IPS-18c (cell line): ENCODE measurements around the gene PPP1R9A.

Experiments
- H3K4me3 ChIP-seq: 2 replicates; pipeline ENCODE4 v1.7.0; 2013; ENCODE audit warnings: low read depth, mild to moderate bottlenecking, low read length, moderate library complexity; ENCODE audit not compliant: insufficient read depth
- H3K9me3 ChIP-seq: one replicate; pipeline ENCODE4 v1.6.1; 2013; ENCODE audit warnings: mild to moderate bottlenecking, low read length, moderate library complexity; ENCODE audit not compliant: control insufficient read depth, insufficient read depth

The PPP1R9A gene

GRCh38 chr7:95324431-95324830, 417.0 kb downstream of the PPP1R9A start, which contains the start of gene PON1:
Gene PON1, minus strand, starts transcription at chr7:95324532. Its CDS starts 57 bp downstream, at chr7:95324475.
- H3K4me3 ChIP-seq, result no peak within 1 kb of the TSS
- H3K9me3 ChIP-seq, result peaks cover 3% of the 10 kb centered on the region

DNA sequence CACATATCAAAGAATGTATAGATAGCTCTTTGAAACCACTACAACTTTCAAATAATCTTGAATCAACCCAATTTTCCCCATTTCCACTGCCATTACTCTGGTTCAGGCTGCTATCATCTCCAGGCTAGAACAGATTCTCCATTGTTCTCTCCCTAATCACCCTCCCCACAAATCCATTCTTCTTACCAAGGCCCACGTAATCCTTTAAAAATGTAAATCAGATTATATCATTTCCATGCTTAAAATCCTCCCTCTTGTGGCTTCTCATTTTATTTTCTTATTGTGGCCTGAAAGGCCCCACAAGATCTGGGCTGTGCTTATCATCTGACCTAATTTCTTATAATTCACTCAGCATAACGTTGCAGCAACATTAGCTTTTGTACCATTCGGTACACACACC, 420.0 kb downstream of the PPP1R9A start:
- Histone ChIP-seq H3K9me3 (peaks cover 3% of the 10 kb centered on the region), H3K4me3 (no peak overlapping the region)

GRCh38 chr7:95330204-95330960, 423.0 kb downstream of the PPP1R9A start:
- Histone ChIP-seq H3K4me3 (no peak overlapping the region), H3K9me3 (no peaks in the 10 kb centered on the region)

GRCh38 chr7:95330961-95331337, 423.6 kb downstream of the PPP1R9A start:
- Histone ChIP-seq H3K9me3 (no peaks in the 10 kb centered on the region), H3K4me3 (no peak overlapping the region)

GRCh38 chr7:95334447-95334846, 427.1 kb downstream of the PPP1R9A start:
- Histone ChIP-seq H3K4me3 (no peak overlapping the region), H3K9me3 (no peaks in the 10 kb centered on the region)

- no peaks in the 10 kb centered on the region for H3K9me3 ChIP-seq
- H3K4me3 ChIP-seq, result no peak overlapping the region
Observed at GRCh38 chr7:95335093-95335492, 427.7 kb downstream of the PPP1R9A start.

- H3K4me3 ChIP-seq, result no peak overlapping the region
- no peaks in the 10 kb centered on the region for H3K9me3 ChIP-seq
Observed at GRCh38 chr7:95338832-95339231, 431.4 kb downstream of the PPP1R9A start.

GRCh38 chr7:95340491-95340890, 433.1 kb downstream of the PPP1R9A start:
- no peak overlapping the region for H3K4me3 ChIP-seq
- H3K9me3 ChIP-seq, result no peaks in the 10 kb centered on the region

GRCh38 chr7:95342029-95342428, 434.6 kb downstream of the PPP1R9A start:
- Histone ChIP-seq H3K4me3 (no peak overlapping the region), H3K9me3 (no peaks in the 10 kb centered on the region)

DNA sequence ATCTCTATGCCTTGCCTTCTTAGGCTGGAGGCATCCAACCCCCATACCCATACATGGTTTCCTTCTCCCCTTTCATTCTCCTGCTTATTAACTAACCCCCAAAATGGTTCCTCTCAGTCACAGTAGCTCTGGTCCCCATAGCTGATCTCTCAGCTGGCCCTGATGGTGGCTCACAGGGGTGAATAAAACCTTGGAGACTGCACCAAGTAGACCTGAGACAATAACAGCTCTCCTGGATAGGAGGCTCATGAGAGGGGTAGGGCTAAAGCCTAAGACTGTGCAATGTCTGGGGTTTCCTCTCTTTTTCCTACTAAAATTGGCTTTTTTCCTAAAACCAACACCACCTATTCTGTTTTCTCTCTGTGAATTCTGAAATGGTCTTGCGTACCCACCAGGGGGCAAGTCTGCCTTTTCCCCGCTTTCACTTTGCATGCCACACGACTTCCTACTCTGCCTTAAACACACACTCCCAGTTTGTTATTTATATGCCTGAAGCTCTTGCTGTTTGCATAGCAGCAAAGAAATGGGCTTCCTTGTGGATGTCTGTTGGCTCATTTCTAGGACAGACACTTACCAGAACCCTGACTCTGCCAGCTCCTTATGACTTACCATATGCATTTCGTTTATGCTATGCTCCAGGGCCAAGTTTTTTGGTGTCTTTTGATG, 435.4 kb downstream of the PPP1R9A start:
- Histone ChIP-seq H3K4me3 (no peak overlapping the region), H3K9me3 (no peaks in the 10 kb centered on the region)
